ENCODE measurements around the gene ADARB2. TPM values are rescaled to one million over a fixed set of nuclear protein-coding genes. Genes with fewer than 3 reads are reported as not detected.

ADARB2 gene
- total RNA-seq, 4 donors from 2014 or later = 8.4 to 23.2 (median 19.6) TPM

DNA sequence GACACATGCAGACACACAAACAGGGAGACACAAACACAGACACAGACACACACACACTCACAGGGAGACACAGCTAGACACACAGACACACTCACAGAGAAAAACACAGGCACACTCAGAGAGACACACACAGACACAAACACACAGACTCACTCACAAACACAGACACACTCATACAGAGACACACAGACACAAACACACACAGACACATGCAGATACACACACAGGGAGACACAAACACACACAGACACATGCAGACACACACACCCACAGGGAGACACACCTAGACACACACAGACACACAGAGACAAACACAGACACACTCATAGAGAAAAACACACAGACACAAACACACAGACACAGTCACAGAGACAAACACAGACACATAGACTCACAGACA lies 67.9 kb downstream of the ADARB2 start:
- peaks cover 0 to 8% (median 0%) of the 10 kb centered on the region in 4 donors for H3K9me3 ChIP-seq
- no peaks in the 10 kb centered on the region for H3K27me3 ChIP-seq
- H3K4me1 ChIP-seq = no peaks in the 10 kb centered on the region
- H3K4me3 ChIP-seq = no peak overlapping the region
- TF ChIP-seq POLR2A (IDR thresholded peaks at IDR 0.05) (no peak), EP300 (IDR thresholded peaks at IDR 0.05) (no peak)
- TF ChIP-seq, protein P1, sequence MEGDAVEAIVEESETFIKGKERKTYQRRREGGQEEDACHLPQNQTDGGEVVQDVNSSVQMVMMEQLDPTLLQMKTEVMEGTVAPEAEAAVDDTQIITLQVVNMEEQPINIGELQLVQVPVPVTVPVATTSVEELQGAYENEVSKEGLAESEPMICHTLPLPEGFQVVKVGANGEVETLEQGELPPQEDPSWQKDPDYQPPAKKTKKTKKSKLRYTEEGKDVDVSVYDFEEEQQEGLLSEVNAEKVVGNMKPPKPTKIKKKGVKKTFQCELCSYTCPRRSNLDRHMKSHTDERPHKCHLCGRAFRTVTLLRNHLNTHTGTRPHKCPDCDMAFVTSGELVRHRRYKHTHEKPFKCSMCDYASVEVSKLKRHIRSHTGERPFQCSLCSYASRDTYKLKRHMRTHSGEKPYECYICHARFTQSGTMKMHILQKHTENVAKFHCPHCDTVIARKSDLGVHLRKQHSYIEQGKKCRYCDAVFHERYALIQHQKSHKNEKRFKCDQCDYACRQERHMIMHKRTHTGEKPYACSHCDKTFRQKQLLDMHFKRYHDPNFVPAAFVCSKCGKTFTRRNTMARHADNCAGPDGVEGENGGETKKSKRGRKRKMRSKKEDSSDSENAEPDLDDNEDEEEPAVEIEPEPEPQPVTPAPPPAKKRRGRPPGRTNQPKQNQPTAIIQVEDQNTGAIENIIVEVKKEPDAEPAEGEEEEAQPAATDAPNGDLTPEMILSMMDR (IDR thresholded peaks at IDR 0.05) = no peak
- DNase-seq (ENCODE audit: low spot score in 2 of 2) = no peak
- no peaks in the 10 kb centered on the region for H3K36me3 ChIP-seq
- no peak overlapping the region for H3K27ac ChIP-seq

DNA sequence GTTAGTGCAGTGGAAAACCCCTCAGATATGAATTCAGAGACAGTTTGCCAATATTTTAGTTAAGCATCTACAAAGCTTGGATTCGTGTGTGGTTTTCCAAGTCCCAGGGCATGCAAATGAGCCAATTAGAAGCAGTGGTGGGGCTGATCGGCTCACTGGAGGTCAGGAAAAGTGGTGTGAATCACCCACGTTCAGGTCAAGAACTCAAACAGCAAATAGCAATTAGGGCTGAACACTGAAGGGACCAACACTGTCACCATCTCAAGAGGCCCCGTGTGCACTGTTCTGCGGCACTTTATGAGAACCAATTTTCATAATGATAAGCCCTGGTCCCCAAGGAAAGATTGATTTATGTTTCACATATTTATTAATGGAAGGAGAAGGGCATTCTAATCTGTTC lies 68.9 kb downstream of the ADARB2 start:
- Histone ChIP-seq H3K9me3 (no peaks in the 10 kb centered on the region), H3K4me3 (no peak overlapping the region), H3K27me3 (no peaks in the 10 kb centered on the region), H3K4me1 (no peaks in the 10 kb centered on the region), H3K36me3 (no peaks in the 10 kb centered on the region), H3K27ac (no peak overlapping the region)
- 29 to 51% methylated on average over 5 of the region's 5 CpGs for WGBS, 2 donors
- TF ChIP-seq POLR2A (IDR thresholded peaks at IDR 0.05) (no peak), EP300 (IDR thresholded peaks at IDR 0.05) (no peak)
- TF ChIP-seq, protein P1 (IDR thresholded peaks at IDR 0.05) = no peak
- DNase-seq (ENCODE audit: low spot score in 2 of 2) = no peak

DNA sequence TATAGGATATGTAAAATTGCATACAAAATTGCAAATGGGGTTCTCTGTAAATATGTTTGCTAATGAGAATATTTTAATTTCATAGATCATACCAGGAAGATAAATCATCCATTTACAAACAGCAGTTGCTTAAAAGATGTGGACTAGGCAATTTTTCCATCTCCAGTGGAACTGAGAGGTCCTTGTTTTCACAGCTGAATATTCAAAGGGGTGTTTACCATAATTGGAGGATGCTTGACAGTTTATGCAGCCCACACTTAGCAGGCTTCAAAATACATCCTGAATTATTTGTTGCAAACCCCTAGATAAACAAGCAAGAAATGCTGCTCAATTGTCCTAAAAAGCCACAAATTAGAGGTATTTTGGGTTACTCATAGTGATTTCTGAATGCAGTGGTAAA lies 69.9 kb downstream of the ADARB2 start:
- Histone ChIP-seq H3K27ac (no peak overlapping the region), H3K9me3 (no peaks in the 10 kb centered on the region), H3K27me3 (no peaks in the 10 kb centered on the region), H3K4me3 (no peak overlapping the region), H3K36me3 (no peaks in the 10 kb centered on the region), H3K4me1 (no peaks in the 10 kb centered on the region)
- DNase-seq (ENCODE audit: low spot score in 2 of 2) = no peak
- TF ChIP-seq, protein P1 (IDR thresholded peaks at IDR 0.05) = no peak
- TF ChIP-seq EP300 (IDR thresholded peaks at IDR 0.05) (no peak), POLR2A (IDR thresholded peaks at IDR 0.05) (no peak)

DNA sequence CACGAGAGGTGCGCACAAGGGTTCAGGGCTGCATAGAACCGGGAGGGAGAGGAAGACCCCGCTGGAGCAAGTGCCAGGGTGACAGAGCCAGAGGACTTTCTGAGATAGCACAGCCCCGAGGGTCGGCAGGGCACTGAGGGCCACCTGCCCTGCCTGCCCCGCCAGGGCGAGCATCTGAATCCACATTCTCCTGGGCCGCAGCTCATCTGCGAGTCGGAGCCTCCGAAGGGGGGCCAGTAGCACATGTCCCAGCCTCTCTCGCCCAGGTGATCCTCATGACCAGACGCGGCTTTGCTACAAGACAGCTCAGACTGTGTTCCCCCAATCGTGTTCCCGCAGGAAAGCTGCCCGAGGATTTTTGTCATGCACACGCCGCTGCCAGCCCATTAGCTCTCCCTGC lies 71.2 kb downstream of the ADARB2 start:
- H3K27ac ChIP-seq = no peak overlapping the region
- no peaks in the 10 kb centered on the region for H3K27me3 ChIP-seq
- no peak for DNase-seq (ENCODE audit: low spot score in 2 of 2)
- H3K4me1 ChIP-seq = no peaks in the 10 kb centered on the region
- H3K4me3 ChIP-seq = no peak overlapping the region
- 87 to 90% methylated on average over 13 to 18 of the region's 20 CpGs for WGBS, 2 donors
- no peaks in the 10 kb centered on the region for H3K36me3 ChIP-seq
- TF ChIP-seq EP300 (IDR thresholded peaks at IDR 0.05) = no peak
- no peaks in the 10 kb centered on the region for H3K9me3 ChIP-seq

DNA sequence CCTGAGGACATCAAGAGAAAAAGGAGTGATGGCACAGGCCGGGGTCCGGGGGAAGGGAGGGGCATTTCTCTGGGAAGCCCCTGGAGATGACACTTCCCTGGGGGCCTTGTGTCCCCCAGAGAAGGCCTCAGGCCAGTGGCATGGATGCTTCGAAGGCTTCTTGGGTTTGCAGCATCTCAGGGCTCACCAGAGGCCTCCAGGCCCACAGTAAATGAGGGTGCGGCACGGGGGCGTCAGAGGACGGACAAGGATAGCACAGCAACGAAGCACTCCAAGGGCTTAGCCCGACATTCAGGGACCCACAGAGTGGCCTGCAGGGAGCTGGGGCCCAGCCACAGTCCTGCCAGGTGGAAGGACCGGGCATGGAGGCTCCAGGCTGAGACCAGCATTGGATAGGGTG lies 71.6 kb downstream of the ADARB2 start:
- no peaks in the 10 kb centered on the region for H3K36me3 ChIP-seq
- WGBS, 2 donors = 93 to 95% methylated on average over 10 of the region's 10 CpGs
- no peaks in the 10 kb centered on the region for H3K9me3 ChIP-seq
- TF ChIP-seq POLR2A (IDR thresholded peaks at IDR 0.05) (no peak), EP300 (IDR thresholded peaks at IDR 0.05) (no peak)
- TF ChIP-seq, protein P1 (IDR thresholded peaks at IDR 0.05) = no peak
- H3K27ac ChIP-seq = no peak overlapping the region
- no peak overlapping the region for H3K4me3 ChIP-seq
- no peaks in the 10 kb centered on the region for H3K27me3 ChIP-seq
- no peak for DNase-seq (ENCODE audit: low spot score in 2 of 2)
- no peaks in the 10 kb centered on the region for H3K4me1 ChIP-seq

DNA sequence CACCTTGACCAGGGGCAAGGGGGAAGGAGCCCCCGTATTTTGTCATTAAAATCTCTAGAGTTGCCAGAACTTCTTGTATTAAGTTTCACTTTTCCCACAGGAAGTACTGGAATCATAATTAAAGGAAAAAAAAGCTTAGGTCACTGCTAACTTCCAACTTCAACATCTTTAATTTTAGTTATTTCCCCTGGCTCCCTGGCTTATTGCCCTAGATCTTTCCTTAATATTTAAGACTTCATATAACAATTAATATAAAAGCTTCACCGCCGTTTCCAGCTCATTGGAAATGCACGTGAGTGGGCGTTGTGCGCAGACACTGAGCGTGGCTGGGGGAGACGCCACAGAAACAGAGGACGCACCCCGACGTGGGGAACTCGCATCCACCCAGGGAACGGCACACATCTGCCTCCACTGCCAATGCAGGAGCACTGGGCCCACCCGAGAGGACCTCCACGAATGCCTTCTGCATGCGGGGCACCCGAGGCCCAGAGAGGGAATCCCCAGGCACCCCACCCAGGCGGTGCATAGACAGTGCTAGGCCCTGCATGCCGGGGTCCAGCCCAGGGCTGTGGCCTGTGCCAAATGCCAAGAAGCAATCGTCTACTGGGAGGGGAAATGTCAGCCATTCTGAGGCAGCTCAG lies 72.2 kb downstream of the ADARB2 start:
- no peak for TF ChIP-seq EP300 (IDR thresholded peaks at IDR 0.05)
- TF ChIP-seq, protein P1 (IDR thresholded peaks at IDR 0.05) = no peak
- TF ChIP-seq POLR2A (IDR thresholded peaks at IDR 0.05) = no peak
- no peak for DNase-seq (ENCODE audit: low spot score in 2 of 2)
- no peak overlapping the region for H3K4me3 ChIP-seq
- no peak overlapping the region for H3K27ac ChIP-seq
- no peaks in the 10 kb centered on the region for H3K4me1 ChIP-seq
- H3K9me3 ChIP-seq = no peaks in the 10 kb centered on the region
- no peaks in the 10 kb centered on the region for H3K27me3 ChIP-seq
- H3K36me3 ChIP-seq = no peaks in the 10 kb centered on the region
- WGBS, 2 donors = 74 to 76% methylated on average over 17 to 20 of the region's 20 CpGs
